ENCODE measurements around the gene SLC25A22. TPM values are rescaled to one million over a fixed set of nuclear protein-coding genes. Genes with fewer than 3 reads are reported as not detected.

SLC25A22 gene
- polyA plus RNA-seq, 2 of the 4 experiments (the other 2 are of a cell fraction), result 13.5 to 18.7 TPM

DNA sequence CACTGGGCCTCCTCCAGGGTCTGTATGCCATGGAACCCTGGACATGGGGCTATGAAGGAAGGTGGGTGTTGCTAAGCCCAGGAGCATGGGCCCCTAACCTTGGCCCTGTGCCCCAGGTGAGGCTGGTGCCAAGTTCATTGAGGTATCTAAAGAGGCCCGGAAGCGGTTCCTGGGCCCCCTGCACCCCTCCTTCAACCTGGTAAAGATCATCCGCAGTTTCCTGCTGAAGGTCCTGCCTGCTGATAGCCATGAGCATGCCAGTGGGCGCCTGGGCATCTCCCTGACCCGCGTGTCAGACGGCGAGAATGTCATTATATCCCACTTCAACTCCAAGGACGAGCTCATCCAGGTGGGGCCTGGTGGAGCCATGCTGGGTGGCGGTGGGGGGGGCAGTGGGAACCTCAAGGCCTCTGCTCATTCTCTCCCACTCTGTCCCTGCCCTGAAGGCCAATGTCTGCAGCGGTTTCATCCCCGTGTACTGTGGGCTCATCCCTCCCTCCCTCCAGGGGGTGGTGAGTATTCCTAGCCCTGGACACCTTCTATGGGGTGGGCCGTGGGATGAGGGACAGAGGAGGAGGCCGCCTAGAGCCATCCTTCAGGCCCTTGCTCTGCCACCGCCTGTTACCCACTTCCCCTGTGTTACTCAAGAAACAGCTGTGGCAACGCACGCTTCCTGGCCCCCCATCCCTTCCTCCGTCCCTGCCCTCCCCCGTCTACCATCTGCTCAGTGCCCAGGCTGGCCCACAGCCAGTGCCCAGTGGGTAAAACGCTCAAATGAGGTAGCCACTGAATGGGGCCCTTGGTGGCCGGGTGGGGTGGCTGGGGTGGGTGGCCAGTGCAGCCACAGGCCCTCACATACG lies 23.7 kb upstream of the SLC25A22 start:
- H3K9me3 ChIP-seq, result no peaks in the 10 kb centered on the region
- TF ChIP-seq JUN (IDR thresholded peaks at IDR 0.05) (peak in 1 of 2 experiments; percentile 24; a peak in 1 of 5 replicates), ZC3H11A (IDR thresholded peaks at IDR 0.05) (no peak)
- TF ChIP-seq, protein P1, sequence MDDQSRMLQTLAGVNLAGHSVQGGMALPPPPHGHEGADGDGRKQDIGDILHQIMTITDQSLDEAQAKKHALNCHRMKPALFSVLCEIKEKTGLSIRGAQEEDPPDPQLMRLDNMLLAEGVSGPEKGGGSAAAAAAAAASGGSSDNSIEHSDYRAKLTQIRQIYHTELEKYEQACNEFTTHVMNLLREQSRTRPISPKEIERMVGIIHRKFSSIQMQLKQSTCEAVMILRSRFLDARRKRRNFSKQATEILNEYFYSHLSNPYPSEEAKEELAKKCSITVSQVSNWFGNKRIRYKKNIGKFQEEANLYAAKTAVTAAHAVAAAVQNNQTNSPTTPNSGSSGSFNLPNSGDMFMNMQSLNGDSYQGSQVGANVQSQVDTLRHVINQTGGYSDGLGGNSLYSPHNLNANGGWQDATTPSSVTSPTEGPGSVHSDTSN (IDR thresholded peaks at IDR 0.05), result 0 out of 2 replicates have a peak, but pooled peaks have one; percentile 1
- ChIA-PET CTCF (interaction anchor here (1.0 to 1.8 kb wide), 5 partner anchors 9 to 20 kb away, joined by 3 to 10 read pairs (median 4); partner anchors contain the start of gene CD151), POLR2A (interaction anchor here (0.7 to 1.2 kb wide), 3 partner anchors 12 to 13 kb away, joined by 3 to 4 read pairs (median 3); no protein-coding TSS in a partner anchor)
- H3K27ac ChIP-seq, result peak overlapping the region; percentile 63 to 90; a peak in 5 of 6 replicates
- WGBS (ENCODE audit: missing lambda C conversion rate), result 82% methylated on average over 16 of the region's 22 CpGs
- FAIRE-seq (no peak), DNase-seq (ENCODE audit: low read depth in 1 of 2, low spot score in 1 of 2) (no peak), ATAC-seq (no peak)
- peaks cover 56% of the 10 kb centered on the region for H3K4me1 ChIP-seq
- H3K4me2 ChIP-seq, result peak overlapping the region; percentile 97
- no peak overlapping the region for H3K4me3 ChIP-seq

DNA sequence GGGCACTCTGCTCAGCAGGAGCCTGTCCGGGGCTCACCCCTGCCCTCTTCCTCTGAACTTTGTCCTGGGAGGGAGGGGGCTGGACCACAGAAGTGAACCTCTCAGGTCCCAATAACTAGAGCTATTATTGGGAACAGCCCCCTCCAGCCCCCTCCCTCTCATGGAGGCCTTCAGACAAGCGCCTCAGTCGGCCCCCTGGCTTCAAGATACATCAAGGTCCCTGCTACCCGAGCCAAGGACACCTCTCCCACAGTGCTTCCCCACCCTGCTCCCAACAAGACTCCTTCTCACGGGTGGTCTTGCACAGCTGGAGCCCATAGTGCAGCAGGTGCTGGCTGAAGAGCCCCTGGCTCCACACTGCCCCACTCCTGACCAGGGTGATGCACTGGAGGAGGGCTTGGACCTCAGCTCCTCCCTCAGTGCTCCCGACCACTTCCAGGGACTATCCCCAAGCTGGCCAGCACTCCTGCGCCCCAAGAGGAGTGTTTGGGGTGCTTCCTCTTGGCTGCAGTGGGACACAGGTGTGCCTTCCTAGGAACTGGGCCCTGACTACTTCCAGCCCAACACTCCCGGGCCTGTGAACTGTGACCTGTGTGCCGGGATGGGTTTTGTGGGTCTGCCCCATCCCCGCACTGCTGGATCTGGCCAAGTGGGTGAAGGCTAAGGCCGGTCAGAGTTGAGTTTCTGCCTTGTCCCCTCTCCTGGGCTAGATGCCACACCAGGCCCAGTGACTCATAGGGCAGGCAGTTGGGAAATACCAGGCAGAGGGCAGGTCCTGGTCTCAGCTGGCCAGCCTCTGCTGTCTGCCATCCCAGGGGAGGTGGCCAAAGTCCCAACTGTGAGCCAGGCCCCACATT lies 22.8 kb upstream of the SLC25A22 start:
- Histone ChIP-seq H3K9me3 (no peaks in the 10 kb centered on the region), H3K27ac (peak overlapping the region; percentile 87 to 90), H3K4me1 (peaks cover 48% of the 10 kb centered on the region), H3K4me2 (peak overlapping the region; percentile 97), H3K4me3 (peak overlapping the region; percentile 99)
- TF ChIP-seq POLR2A (IDR thresholded peaks at IDR 0.05; ENCODE audit: low read length) (0 out of 2 replicates have a peak, but pooled peaks have one; percentile 31), CEBPB (IDR thresholded peaks at IDR 0.05) (peak; percentile 70 to 94), RAD21 (conservative IDR thresholded peaks at IDR 0.05 in 1 of 2, IDR thresholded peaks at IDR 0.05 in 1 of 2) (no peak), JUNB (IDR thresholded peaks at IDR 0.05) (peak; percentile 22; the same call in 1 of the 2 replicates), FOSL2 (IDR thresholded peaks at IDR 0.05) (peak; percentile 63; the same call in 1 of the 2 replicates), FOSL2 (CRISPR knock-in tag; IDR thresholded peaks at IDR 0.05) (peak; percentile 95), JUN (IDR thresholded peaks at IDR 0.05) (peak in 1 of 2 experiments; percentile 56; a peak in 1 of 5 replicates), CBX2 (IDR thresholded peaks at IDR 0.05; ENCODE audit: borderline replicate concordance, low read depth) (no peak)
- TF ChIP-seq, protein P2, sequence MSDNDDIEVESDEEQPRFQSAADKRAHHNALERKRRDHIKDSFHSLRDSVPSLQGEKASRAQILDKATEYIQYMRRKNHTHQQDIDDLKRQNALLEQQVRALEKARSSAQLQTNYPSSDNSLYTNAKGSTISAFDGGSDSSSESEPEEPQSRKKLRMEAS (IDR thresholded peaks at IDR 0.05), result peak; percentile 42; the same call in 1 of the 2 replicates
- TF ChIP-seq, protein P3, sequence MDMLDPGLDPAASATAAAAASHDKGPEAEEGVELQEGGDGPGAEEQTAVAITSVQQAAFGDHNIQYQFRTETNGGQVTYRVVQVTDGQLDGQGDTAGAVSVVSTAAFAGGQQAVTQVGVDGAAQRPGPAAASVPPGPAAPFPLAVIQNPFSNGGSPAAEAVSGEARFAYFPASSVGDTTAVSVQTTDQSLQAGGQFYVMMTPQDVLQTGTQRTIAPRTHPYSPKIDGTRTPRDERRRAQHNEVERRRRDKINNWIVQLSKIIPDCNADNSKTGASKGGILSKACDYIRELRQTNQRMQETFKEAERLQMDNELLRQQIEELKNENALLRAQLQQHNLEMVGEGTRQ (IDR thresholded peaks at IDR 0.05), result no peak
- TF ChIP-seq, protein P1 (IDR thresholded peaks at IDR 0.05), result peak; percentile 63; the same call in 1 of the 2 replicates
- FAIRE-seq, result peak; percentile 56
- ATAC-seq, result peak; percentile 42 to 54
- 33% methylated on average over 9 of the region's 11 CpGs for WGBS (ENCODE audit: missing lambda C conversion rate)
- ChIA-PET CTCF (interaction anchor here (0.7 to 1.7 kb wide), 2 partner anchors 9 to 13 kb away, joined by 3 to 10 read pairs; no protein-coding TSS in a partner anchor), POLR2A (interaction anchor here (0.6 to 3.1 kb wide), 8 partner anchors 8 to 26 kb away, joined by 3 to 52 read pairs (median 21); partner anchors contain the start of genes CD151, CRACR2B, RPLP2 and TSPAN4)
- peak; percentile 79 to 85 for DNase-seq (ENCODE audit: low read depth in 1 of 2, low spot score in 1 of 2)

DNA sequence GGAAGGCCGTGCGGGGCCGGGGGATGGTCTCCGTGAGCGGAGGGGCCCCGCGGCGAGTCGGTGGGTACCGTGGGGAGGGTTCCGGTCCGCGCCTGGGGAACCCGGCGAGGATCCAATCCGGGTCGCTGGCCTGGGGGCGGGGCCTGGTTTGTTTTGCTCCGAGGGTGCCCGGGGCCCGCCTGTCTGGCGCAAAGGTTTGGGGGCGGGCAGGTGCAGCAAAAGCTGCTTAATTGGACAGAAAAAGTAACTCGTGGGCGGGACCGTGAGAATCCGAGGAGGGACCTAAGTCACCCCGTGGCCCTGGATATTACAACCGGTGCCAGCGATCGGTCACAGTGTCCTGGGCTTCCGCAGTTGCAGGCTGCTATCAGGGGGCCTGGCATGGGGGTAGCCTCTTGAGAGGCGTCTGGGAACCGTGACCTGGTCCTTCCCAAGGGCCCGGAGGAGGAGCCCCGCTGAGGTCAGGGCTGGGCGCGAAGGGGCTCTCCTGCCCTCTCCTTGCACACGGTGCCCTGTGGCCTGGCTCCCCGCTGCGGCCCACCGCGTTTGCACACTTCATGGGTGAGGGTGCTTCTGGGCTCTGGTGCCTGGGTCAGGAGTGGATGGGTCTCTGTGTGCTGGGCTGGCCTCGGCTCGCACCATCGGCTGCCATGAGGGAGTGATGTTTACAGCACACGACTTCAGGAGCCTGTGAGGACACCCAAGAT lies 22.0 kb upstream of the SLC25A22 start:
- POLR2A ChIA-PET, result interaction anchor here (0.6 to 3.1 kb wide), 11 partner anchors 9 to 43 kb away, joined by 3 to 52 read pairs (median 9); partner anchors contain the start of genes CD151, CRACR2B, RPLP2 and TSPAN4
- ATAC-seq (peak; percentile 36 to 64), DNase-seq (ENCODE audit: low read depth in 1 of 2, low spot score in 1 of 2) (peak; percentile 77 to 92), FAIRE-seq (no peak)
- Histone ChIP-seq H3K4me1 (peaks cover 40% of the 10 kb centered on the region), H3K4me3 (peak overlapping the region; percentile 99), H3K9me3 (no peaks in the 10 kb centered on the region), H3K27ac (peak overlapping the region; percentile 87 to 90), H3K4me2 (peak overlapping the region; percentile 97)
- CTCF ChIA-PET, result interaction anchor here (0.7 to 1.7 kb wide), 3 partner anchors 8 to 20 kb away, joined by 3 read pairs; no protein-coding TSS in a partner anchor
- 8% methylated on average over 31 of the region's 47 CpGs for WGBS (ENCODE audit: missing lambda C conversion rate)
- TF ChIP-seq CHD4 (IDR thresholded peaks at IDR 0.05; ENCODE audit: borderline replicate concordance) (no peak), FOSL2 (IDR thresholded peaks at IDR 0.05) (no peak), FOSL2 (CRISPR knock-in tag; IDR thresholded peaks at IDR 0.05) (no peak), POLR2A (IDR thresholded peaks at IDR 0.05; ENCODE audit: low read length) (0 out of 2 replicates have a peak, but pooled peaks have one; percentile 13), MAZ (IDR thresholded peaks at IDR 0.05; ENCODE audit: borderline replicate concordance, low read depth, low read length) (no peak), CEBPB (IDR thresholded peaks at IDR 0.05) (no peak)
- TF ChIP-seq, protein P2 (IDR thresholded peaks at IDR 0.05), result peak; percentile 39
- TF ChIP-seq, protein P1 (IDR thresholded peaks at IDR 0.05), result 0 out of 2 replicates have a peak, but pooled peaks have one; percentile 51
- TF ChIP-seq, protein P4, sequence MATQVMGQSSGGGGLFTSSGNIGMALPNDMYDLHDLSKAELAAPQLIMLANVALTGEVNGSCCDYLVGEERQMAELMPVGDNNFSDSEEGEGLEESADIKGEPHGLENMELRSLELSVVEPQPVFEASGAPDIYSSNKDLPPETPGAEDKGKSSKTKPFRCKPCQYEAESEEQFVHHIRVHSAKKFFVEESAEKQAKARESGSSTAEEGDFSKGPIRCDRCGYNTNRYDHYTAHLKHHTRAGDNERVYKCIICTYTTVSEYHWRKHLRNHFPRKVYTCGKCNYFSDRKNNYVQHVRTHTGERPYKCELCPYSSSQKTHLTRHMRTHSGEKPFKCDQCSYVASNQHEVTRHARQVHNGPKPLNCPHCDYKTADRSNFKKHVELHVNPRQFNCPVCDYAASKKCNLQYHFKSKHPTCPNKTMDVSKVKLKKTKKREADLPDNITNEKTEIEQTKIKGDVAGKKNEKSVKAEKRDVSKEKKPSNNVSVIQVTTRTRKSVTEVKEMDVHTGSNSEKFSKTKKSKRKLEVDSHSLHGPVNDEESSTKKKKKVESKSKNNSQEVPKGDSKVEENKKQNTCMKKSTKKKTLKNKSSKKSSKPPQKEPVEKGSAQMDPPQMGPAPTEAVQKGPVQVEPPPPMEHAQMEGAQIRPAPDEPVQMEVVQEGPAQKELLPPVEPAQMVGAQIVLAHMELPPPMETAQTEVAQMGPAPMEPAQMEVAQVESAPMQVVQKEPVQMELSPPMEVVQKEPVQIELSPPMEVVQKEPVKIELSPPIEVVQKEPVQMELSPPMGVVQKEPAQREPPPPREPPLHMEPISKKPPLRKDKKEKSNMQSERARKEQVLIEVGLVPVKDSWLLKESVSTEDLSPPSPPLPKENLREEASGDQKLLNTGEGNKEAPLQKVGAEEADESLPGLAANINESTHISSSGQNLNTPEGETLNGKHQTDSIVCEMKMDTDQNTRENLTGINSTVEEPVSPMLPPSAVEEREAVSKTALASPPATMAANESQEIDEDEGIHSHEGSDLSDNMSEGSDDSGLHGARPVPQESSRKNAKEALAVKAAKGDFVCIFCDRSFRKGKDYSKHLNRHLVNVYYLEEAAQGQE (IDR thresholded peaks at IDR 0.05), result 0 out of 2 replicates have a peak, but pooled peaks have one; percentile 5

Measured in A549 (cell line).